H1 (cell line): ENCODE data around the gene MCC. TPM values are rescaled to one million over a fixed set of nuclear protein-coding genes. Genes with fewer than 3 reads are reported as not detected.

Experiments
- CREB1 ChIP-seq: IDR thresholded peaks from 2 replicates; pipeline ENCODE4 v1.6.1; 2012; ENCODE audit warnings: inconsistent platforms
- GTF2F1 ChIP-seq: IDR thresholded peaks from 2 replicates; pipeline ENCODE4 v1.6.1; 2012; ENCODE audit warnings: low read depth, low read length, improper control_type of control experiment, borderline replicate concordance
- polyA plus RNA-seq, 7 experiments: library from polyadenylated mRNA; depleted of rRNA in 3 of 7; stranded (reverse) in 5 of 7; unstranded in 2 of 7; fragments of >200 nt in 5 of 7; fragments of 200-250 nt in 2 of 7; gene quantifications; 1 replicate in 5 of 7; 2 replicates in 1 of 7; 4 replicates in 1 of 7; pipeline versions ENCODE4 v1.2.1 to v1.2.3, GENCODE V29; 2011 to 2013; ENCODE audit warnings: missing spikeins in 2 of 7, mixed read lengths in 2 of 7
- total RNA-seq: library from RNA; stranded (reverse); fragmentation: NEBNext Ultra II Directional; extraction: Animal tissue kit (Norgen Biotek cat#: 25700); gene quantifications from 2 replicates; pipeline ENCODE4 v1.2.1, GENCODE V29; 2021

Gene MCC
- total and polyA plus RNA-seq, 2 of the 8 experiments (the other 6 are each of a cell fraction or from before 2014, with no cell fraction given), result 2.6 to 18.3 TPM

GRCh38 chr5:113102121-113102531, 386.1 kb downstream of the MCC start (continued):
- TF ChIP-seq CREB1, result no peak
- TF ChIP-seq GTF2F1, result no peak
